SK-N-SH (cell line): ENCODE measurements around the gene SNTG2. TPM values are rescaled to one million over a fixed set of nuclear protein-coding genes. Genes with fewer than 3 reads are reported as not detected.

Experiments
- CTCF ChIA-PET: fragments of 300-600, 350-600 bp; formaldehyde crosslinking; extraction: SDS; loops from one replicate; lab custom pipeline; 2021; lab: Yijun Ruan, JAX
- POLR2A ChIA-PET: fragments of 350-600 bp; sonication (Branson Sonifier 250); formaldehyde crosslinking; extraction: SDS; loops from one replicate; lab custom pipeline; 2020; ENCODE audit warnings: antibody characterized with exemption, inconsistent platforms; lab: Yijun Ruan, JAX
- DNase-seq: peaks from one replicate; pipeline ENCODE4 v3.0.0; 2012
- H2AFZ ChIP-seq: fragments of 200-600 bp; sonication (generic); 2 replicates; pipeline ENCODE4 v1.8.1; 2016; ENCODE audit warnings: antibody characterized with exemption, mild to moderate bottlenecking, low read depth
- H3F3A ChIP-seq: fragments of 200-600 bp; sonication (generic); replicated peaks from 2 replicates; pipeline ENCODE3; 2016; ENCODE audit warnings: antibody characterized with exemption, mild to moderate bottlenecking; ENCODE audit not compliant: insufficient read depth
- H3K27ac ChIP-seq, 2 experiments: fragments of 200-500 bp in 1 of 2; fragments of 200-600 bp in 1 of 2; sonication (Bioruptor generic) in 1 of 2; sonication (generic), shearing (Covaris generic) in 1 of 2; 2 replicates each; pipeline versions ENCODE4 v1.5.1 to v1.6.1; 2014 to 2016; ENCODE audit warnings: low read depth in 2 of 2, inconsistent platforms in 1 of 2, low read length in 1 of 2, mild to moderate bottlenecking in 1 of 2, mixed read lengths in 1 of 2
- H3K27me3 ChIP-seq: fragments of 200-600 bp; sonication (generic), shearing (Covaris generic); 2 replicates; pipeline ENCODE4 v1.6.1; 2016; ENCODE audit warnings: mixed run types; ENCODE audit not compliant: insufficient read depth
- H3K36me3 ChIP-seq, 2 experiments: fragments of 200-500 bp in 1 of 2; fragments of 200-600 bp in 1 of 2; sonication (Bioruptor generic) in 1 of 2; sonication (generic) in 1 of 2; replicated peaks in 1 of 2; 2 replicates each; pipeline versions ENCODE3 to v1.5.1; 2014 to 2016; ENCODE audit warnings: low read length in 1 of 2, mild to moderate bottlenecking in 1 of 2; ENCODE audit not compliant: insufficient read depth in 2 of 2, control insufficient read depth in 1 of 2
- H3K4me1 ChIP-seq, 2 experiments: fragments of 200-500 bp in 1 of 2; fragments of 200-600 bp in 1 of 2; sonication (Bioruptor generic) in 1 of 2; sonication (generic), shearing (Covaris generic) in 1 of 2; 2 replicates each; pipeline versions ENCODE4 v1.5.1 to v1.6.1; 2014 to 2016; ENCODE audit warnings: low read depth in 1 of 2, low read length in 1 of 2, mixed run types in 1 of 2; ENCODE audit not compliant: insufficient read depth in 2 of 2, control insufficient read depth in 1 of 2
- H3K4me2 ChIP-seq: fragments of 200-600 bp; sonication (generic), shearing (Covaris generic); 2 replicates; pipeline ENCODE4 v1.6.1; 2017; ENCODE audit warnings: mixed run types
- H3K4me3 ChIP-seq, 2 experiments: fragments of 200-500 bp in 1 of 2; fragments of 200-600 bp in 1 of 2; sonication (Bioruptor generic) in 1 of 2; sonication (generic), shearing (Covaris generic) in 1 of 2; 2 replicates each; pipeline versions ENCODE4 v1.5.1 to v1.8.1; 2014 to 2016; ENCODE audit warnings: low read depth in 2 of 2, inconsistent platforms in 1 of 2, low read length in 1 of 2, mild to moderate bottlenecking in 1 of 2, mixed read lengths in 1 of 2, moderate library complexity in 1 of 2
- H3K79me2 ChIP-seq: fragments of 200-600 bp; sonication (generic); 2 replicates; pipeline ENCODE4 v1.8.1; 2017; ENCODE audit warnings: mild to moderate bottlenecking; ENCODE audit not compliant: insufficient read depth
- H3K9ac ChIP-seq: fragments of 200-600 bp; sonication (generic); 2 replicates; pipeline ENCODE4 v1.6.1; 2017; ENCODE audit warnings: mixed run types
- H3K9me2 ChIP-seq: fragments of 200-600 bp; sonication (generic); 2 replicates; pipeline ENCODE4 v1.6.1; 2017; ENCODE audit warnings: mixed run types
- H3K9me3 ChIP-seq: fragments of 200-600 bp; sonication (generic); 2 replicates; pipeline ENCODE4 v1.6.1; 2017; ENCODE audit warnings: mixed run types, mild to moderate bottlenecking, moderate library complexity
- H4K20me1 ChIP-seq: fragments of 200-600 bp; sonication (generic); 2 replicates; pipeline ENCODE4 v1.6.1; 2017; ENCODE audit warnings: mild to moderate bottlenecking, mixed run types; ENCODE audit not compliant: insufficient read depth
- ELF1 ChIP-seq: IDR thresholded peaks from 2 replicates; pipeline ENCODE4 v1.4.0; 2012
- EP300 ChIP-seq, 2 experiments: IDR thresholded peaks; 2 replicates each; pipeline versions ENCODE4 v1.4.0 to v1.6.1; 2012; ENCODE audit warnings: borderline replicate concordance in 1 of 2, low read depth in 1 of 2, low read length in 1 of 2
- FOXJ3 ChIP-seq: sonication (generic); formaldehyde crosslinking; IDR thresholded peaks from 2 replicates; pipeline ENCODE4 v1.5.1; 2020; ENCODE audit warnings: mild to moderate bottlenecking, missing genetic modification reagents
- FOXM1 ChIP-seq: IDR thresholded peaks from 2 replicates; pipeline ENCODE4 v1.4.0; 2012; ENCODE audit warnings: low read depth, mild to moderate bottlenecking
- PBX3 ChIP-seq: IDR thresholded peaks from 2 replicates; pipeline ENCODE4; 2012
- POLR2AphosphoS5 ChIP-seq: IDR thresholded peaks from 2 replicates; pipeline ENCODE4 v1.6.1; 2012; ENCODE audit warnings: low read depth, low read length
- RCOR1 ChIP-seq: fragments of 150-350 bp; IDR thresholded peaks from 2 replicates; pipeline ENCODE4 v1.6.1; 2017; ENCODE audit warnings: antibody characterized with exemption, low read length
- REST ChIP-seq: IDR thresholded peaks from 2 replicates; pipeline ENCODE4 v1.6.1; 2012; ENCODE audit warnings: mild to moderate bottlenecking, low read depth, low read length, moderate library complexity
- RFX5 ChIP-seq: IDR thresholded peaks from 2 replicates; pipeline ENCODE4 v1.6.1; 2012; ENCODE audit warnings: mild to moderate bottlenecking, improper control_type of control experiment, low read length
- SIN3A ChIP-seq: IDR thresholded peaks from 2 replicates; pipeline ENCODE4 v1.6.1; 2012; ENCODE audit warnings: low read depth, mild to moderate bottlenecking, low read length, moderate library complexity, borderline replicate concordance
- YY1 ChIP-seq: IDR thresholded peaks from 2 replicates; pipeline ENCODE4 v1.4.0; 2012; ENCODE audit warnings: low read depth, mild to moderate bottlenecking
- WGBS: methylation state at CpG from one replicate; pipeline ENCODE4 v1.1.6; 2017; ENCODE audit warnings: low lambda C conversion rate; 5-methylcytosine and 5-hydroxymethylcytosine counted together
- polyA plus RNA-seq, 3 experiments: library from polyadenylated mRNA; depleted of rRNA; stranded (reverse); fragments of >200 nt; gene quantifications; 2 replicates each; pipeline ENCODE4 v1.2.3, GENCODE V29; 2012
- TF ChIP-seq, protein P1 (sequence below): IDR thresholded peaks from 2 replicates; pipeline ENCODE4 v1.4.0; 2012; ENCODE audit warnings: low read depth, borderline replicate concordance
- TF ChIP-seq, protein P2 (sequence below): IDR thresholded peaks from 2 replicates; pipeline ENCODE4 v1.4.0; 2012; ENCODE audit warnings: low read depth

Gene SNTG2
- polyA plus RNA-seq, 1 of the 3 experiments (the other 2 are of a cell fraction): not detected

- Histone ChIP-seq H3K9me3 (no peaks in the 10 kb centered on the region), H3K79me2 (no peaks in the 10 kb centered on the region), H3K27me3 (no peaks in the 10 kb centered on the region), H2AFZ (no peak overlapping the region), H3K4me3 (no peak overlapping the region), H3K36me3 (no peaks in the 10 kb centered on the region), H3F3A (no peaks in the 10 kb centered on the region), H3K27ac (no peak overlapping the region), H3K4me1 (no peaks in the 10 kb centered on the region), H3K4me2 (no peak overlapping the region), H3K9ac (no peak overlapping the region), H3K9me2 (no peaks in the 10 kb centered on the region), H4K20me1 (no peaks in the 10 kb centered on the region)
- TF ChIP-seq RFX5 (no peak), SIN3A (no peak), RCOR1 (no peak), FOXJ3 (CRISPR knock-in tag) (no peak), POLR2AphosphoS5 (no peak), FOXM1 (no peak), EP300 (IDR thresholded peaks at IDR 0.05; ENCODE audit: borderline replicate concordance in 1 of 2, low read depth in 1 of 2, low read length in 1 of 2) (no peak), YY1 (no peak), REST (no peak), ELF1 (no peak)
- TF ChIP-seq, protein P1, sequence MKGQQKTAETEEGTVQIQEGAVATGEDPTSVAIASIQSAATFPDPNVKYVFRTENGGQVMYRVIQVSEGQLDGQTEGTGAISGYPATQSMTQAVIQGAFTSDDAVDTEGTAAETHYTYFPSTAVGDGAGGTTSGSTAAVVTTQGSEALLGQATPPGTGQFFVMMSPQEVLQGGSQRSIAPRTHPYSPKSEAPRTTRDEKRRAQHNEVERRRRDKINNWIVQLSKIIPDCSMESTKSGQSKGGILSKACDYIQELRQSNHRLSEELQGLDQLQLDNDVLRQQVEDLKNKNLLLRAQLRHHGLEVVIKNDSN: no peak
- 79% methylated on average over 1 of the region's 1 CpG for WGBS
- POLR2A ChIA-PET: no interaction called here
- CTCF ChIA-PET: interaction anchor here (1.1 to 1.3 kb wide), 2 partner anchors 197 to 202 kb away, joined by 3 read pairs; no protein-coding TSS in a partner anchor
- no peak for DNase-seq
These were observed 398.1 kb downstream of the SNTG2 start for GRCh38 chr2:1348789-1349188.

GRCh38 chr2:1350111-1350510 is 399.5 kb downstream of the SNTG2 start:
- Histone ChIP-seq H3K9me2 (no peaks in the 10 kb centered on the region), H2AFZ (no peak overlapping the region), H3F3A (no peaks in the 10 kb centered on the region), H3K36me3 (no peaks in the 10 kb centered on the region), H3K4me2 (no peak overlapping the region), H3K9ac (no peak overlapping the region), H3K27ac (no peak overlapping the region), H3K27me3 (no peaks in the 10 kb centered on the region), H3K4me3 (no peak overlapping the region), H4K20me1 (no peaks in the 10 kb centered on the region), H3K9me3 (no peaks in the 10 kb centered on the region), H3K79me2 (no peaks in the 10 kb centered on the region), H3K4me1 (no peaks in the 10 kb centered on the region)
- no peak for DNase-seq
- POLR2A ChIA-PET: no interaction called here
- CTCF ChIA-PET: interaction anchor here (0.8 to 1.3 kb wide), 2 partner anchors 10 to 201 kb away, joined by 3 read pairs; no protein-coding TSS in a partner anchor
- TF ChIP-seq YY1 (no peak), PBX3 (no peak), REST (no peak), RCOR1 (no peak)
- TF ChIP-seq, protein P2, sequence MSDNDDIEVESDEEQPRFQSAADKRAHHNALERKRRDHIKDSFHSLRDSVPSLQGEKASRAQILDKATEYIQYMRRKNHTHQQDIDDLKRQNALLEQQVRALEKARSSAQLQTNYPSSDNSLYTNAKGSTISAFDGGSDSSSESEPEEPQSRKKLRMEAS: no peak
- WGBS: 24% methylated on average over 5 of the region's 5 CpGs
